Psoas muscle (tissue), 8 donors: ENCODE measurements around the gene KDM4C. TPM values are rescaled to one million over a fixed set of nuclear protein-coding genes. Genes with fewer than 3 reads are reported as not detected.

Experiments
- ATAC-seq, 4 donors: fragments of 200-7000 bp; cut with Tn5 transposase; one replicate each; pipeline ENCODE4 v1.9.1; 2020; ENCODE audit warnings: moderate library complexity in 3 of 4, mild to moderate bottlenecking in 2 of 4
- DNase-seq, 2 donors: peaks; one replicate each; pipeline ENCODE4 v3.0.0-alpha.2; 2020
- H3K27ac ChIP-seq: fragments of 200-600 bp; one replicate; pipeline ENCODE4 v1.8.0; 2022
- H3K27me3 ChIP-seq, 3 donors: fragments of 200-600 bp in 1 of 3; one replicate each; pipeline versions ENCODE4 v1.6.1 to v1.8.0; 2013 to 2022; ENCODE audit warnings: low read length in 2 of 3, mild to moderate bottlenecking in 2 of 3, moderate library complexity in 1 of 3; ENCODE audit not compliant: insufficient read depth in 3 of 3
- H3K36me3 ChIP-seq, 2 donors: fragments of 200-600 bp in 1 of 2; one replicate each; pipeline versions ENCODE4 v1.6.1 to v1.8.0; 2013 to 2022; ENCODE audit warnings: low read depth in 1 of 2, mild to moderate bottlenecking in 1 of 2, moderate library complexity in 1 of 2; ENCODE audit not compliant: insufficient read depth in 1 of 2
- H3K4me1 ChIP-seq: fragments of 200-600 bp; one replicate; pipeline ENCODE4 v1.8.0; 2022
- H3K4me3 ChIP-seq: fragments of 200-600 bp; one replicate; pipeline ENCODE4 v1.8.0; 2022; ENCODE audit warnings: mild to moderate bottlenecking
- H3K9me3 ChIP-seq: fragments of 200-600 bp; one replicate; pipeline ENCODE4 v1.8.0; 2022
- WGBS, 3 donors: extraction: QIAGEN DNeasy Blood & Tissue Kit; methylation state at CpG; one replicate each; pipeline versions ENCODE4 v1.1.6 to v1.1.7; 2013; 5-methylcytosine and 5-hydroxymethylcytosine counted together
- intact Hi-C, 2 donors: fragments of 100-400 bp; cut with DNase I; formaldehyde crosslinking; loops; one replicate each; pipeline versions ENCODE4 v1.11.0 to v1.14.2; 2022
- polyA plus RNA-seq, 3 donors: library from polyadenylated mRNA; stranded (reverse); fragments of 200-250 nt; gene quantifications; one replicate each; pipeline ENCODE4 v1.2.3, GENCODE V29; 2013
- total RNA-seq, 4 donors: library from RNA; stranded (reverse); fragmentation: NEBNext Ultra II Directional in 2 of 4; extraction: Animal tissue kit (Norgen Biotek cat#: 25700) in 2 of 4; gene quantifications; one replicate each; pipeline versions ENCODE4 v1.2.1 to v1.2.4, GENCODE V29; 2021 to 2023
- TF ChIP-seq, protein P1 (sequence below): fragments of 200-600 bp; IDR thresholded peaks from one replicate; pipeline ENCODE4 v1.8.0; 2022; ENCODE audit warnings: antibody characterized with exemption
- donor health status: healthy with polysubstance abuse.
- donor health status: DM: no; HTN: no; CAD: no; lungs with moderate emphysema.
- donor health status: Bipolar disorder and iron deficiency.
- donor health status: healthy.
- donor health status: DM: yes; HTN: yes; CAD: no.
- donor health status: DM: no; HTN: no; CAD: no.
- donor health status: DM: no; HTN: no; CAD: no.
- donor health status: DM: yes; HTN: yes; CAD: no.

Gene KDM4C
- total and polyA plus RNA-seq, 7 donors: 2.7 to 13.0 (median 10.1) TPM

- intact Hi-C loops: no loop called here
- Histone ChIP-seq H3K4me3 (no peak overlapping the region), H3K4me1 (no peaks in the 10 kb centered on the region), H3K27me3 (no peaks in the 10 kb centered on the region), H3K27ac (no peak overlapping the region), H3K36me3 (no peaks in the 10 kb centered on the region), H3K9me3 (no peaks in the 10 kb centered on the region)
- 60 to 83% (median 80%) methylated on average over 2 of the region's 2 CpGs for WGBS, 3 donors
- ATAC-seq (no peak), DNase-seq (no peak)
- TF ChIP-seq, protein P1, sequence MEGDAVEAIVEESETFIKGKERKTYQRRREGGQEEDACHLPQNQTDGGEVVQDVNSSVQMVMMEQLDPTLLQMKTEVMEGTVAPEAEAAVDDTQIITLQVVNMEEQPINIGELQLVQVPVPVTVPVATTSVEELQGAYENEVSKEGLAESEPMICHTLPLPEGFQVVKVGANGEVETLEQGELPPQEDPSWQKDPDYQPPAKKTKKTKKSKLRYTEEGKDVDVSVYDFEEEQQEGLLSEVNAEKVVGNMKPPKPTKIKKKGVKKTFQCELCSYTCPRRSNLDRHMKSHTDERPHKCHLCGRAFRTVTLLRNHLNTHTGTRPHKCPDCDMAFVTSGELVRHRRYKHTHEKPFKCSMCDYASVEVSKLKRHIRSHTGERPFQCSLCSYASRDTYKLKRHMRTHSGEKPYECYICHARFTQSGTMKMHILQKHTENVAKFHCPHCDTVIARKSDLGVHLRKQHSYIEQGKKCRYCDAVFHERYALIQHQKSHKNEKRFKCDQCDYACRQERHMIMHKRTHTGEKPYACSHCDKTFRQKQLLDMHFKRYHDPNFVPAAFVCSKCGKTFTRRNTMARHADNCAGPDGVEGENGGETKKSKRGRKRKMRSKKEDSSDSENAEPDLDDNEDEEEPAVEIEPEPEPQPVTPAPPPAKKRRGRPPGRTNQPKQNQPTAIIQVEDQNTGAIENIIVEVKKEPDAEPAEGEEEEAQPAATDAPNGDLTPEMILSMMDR: no peak
Measured at GRCh38 chr9:6904371-6904770, 146.6 kb downstream of the KDM4C start.

DNA sequence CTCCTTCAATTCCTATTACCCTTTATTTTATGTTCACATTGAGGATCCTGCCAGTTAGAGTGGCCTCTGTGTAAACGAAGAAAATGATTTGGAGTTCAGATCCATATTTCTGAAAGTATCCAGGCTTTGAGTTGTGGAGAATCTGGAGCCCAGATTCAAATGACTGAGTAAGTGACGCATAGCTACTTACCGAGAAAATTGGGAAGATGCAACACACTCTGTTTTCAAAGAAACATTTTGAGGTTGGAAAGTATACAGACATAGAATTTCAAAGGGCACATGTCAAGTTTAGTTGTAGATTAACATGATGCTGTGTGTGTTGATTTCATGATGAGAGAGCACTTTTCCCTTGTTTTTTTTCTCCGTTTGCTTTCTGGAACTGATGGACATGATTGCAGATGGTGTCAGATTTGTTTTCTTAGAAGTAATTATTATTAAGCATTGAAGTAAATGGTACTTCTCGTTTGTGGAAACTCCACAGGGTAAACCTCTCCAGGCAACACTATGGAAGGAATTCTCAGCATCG lies 148.1 kb downstream of the KDM4C start:
- ATAC-seq (no peak), DNase-seq (no peak)
- TF ChIP-seq, protein P1: no peak
- Histone ChIP-seq H3K4me1 (no peaks in the 10 kb centered on the region), H3K36me3 (no peaks in the 10 kb centered on the region), H3K4me3 (no peak overlapping the region), H3K27me3 (no peaks in the 10 kb centered on the region), H3K27ac (no peak overlapping the region), H3K9me3 (no peaks in the 10 kb centered on the region)
- intact Hi-C loops: no loop called here
- 84 to 91% (median 86%) methylated on average over 6 of the region's 6 CpGs for WGBS, 3 donors

DNA sequence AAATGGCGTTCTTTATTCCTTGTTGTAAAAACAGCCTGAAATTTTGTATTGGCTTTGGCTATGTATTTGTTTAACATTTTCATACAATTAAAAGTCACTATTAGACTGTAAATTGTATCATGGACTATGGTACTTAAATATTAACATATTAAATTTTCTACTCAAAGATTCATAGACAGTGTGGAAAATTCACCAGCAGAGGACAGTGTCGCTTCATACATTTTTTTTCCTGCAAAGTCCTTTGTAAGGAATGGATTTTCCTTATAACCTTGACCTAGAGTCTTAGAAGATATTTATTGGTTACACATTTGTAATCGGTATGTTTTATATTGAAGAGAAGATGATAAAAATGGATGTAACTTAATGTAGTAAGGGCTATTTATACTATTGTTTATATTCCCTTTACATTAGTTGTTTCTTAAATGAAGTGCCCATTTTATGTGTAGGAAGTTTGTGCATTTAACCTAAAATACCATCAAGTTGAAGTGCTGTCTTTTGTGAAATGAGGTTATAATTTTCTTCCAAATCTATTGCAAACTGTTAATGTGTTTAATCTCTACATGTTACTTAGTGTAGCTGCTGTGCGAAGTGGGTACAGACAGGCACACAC lies 150.1 kb downstream of the KDM4C start:
- no peak for DNase-seq
- Histone ChIP-seq H3K27ac (no peak overlapping the region), H3K36me3 (no peaks in the 10 kb centered on the region), H3K27me3 (no peaks in the 10 kb centered on the region), H3K4me1 (no peaks in the 10 kb centered on the region), H3K4me3 (no peak overlapping the region), H3K9me3 (no peaks in the 10 kb centered on the region)
- 84 to 87% (median 84%) methylated on average over 4 of the region's 4 CpGs for WGBS, 3 donors
- intact Hi-C loops: no loop called here
- TF ChIP-seq, protein P1: peak; percentile 58
- ATAC-seq: no peak

DNA sequence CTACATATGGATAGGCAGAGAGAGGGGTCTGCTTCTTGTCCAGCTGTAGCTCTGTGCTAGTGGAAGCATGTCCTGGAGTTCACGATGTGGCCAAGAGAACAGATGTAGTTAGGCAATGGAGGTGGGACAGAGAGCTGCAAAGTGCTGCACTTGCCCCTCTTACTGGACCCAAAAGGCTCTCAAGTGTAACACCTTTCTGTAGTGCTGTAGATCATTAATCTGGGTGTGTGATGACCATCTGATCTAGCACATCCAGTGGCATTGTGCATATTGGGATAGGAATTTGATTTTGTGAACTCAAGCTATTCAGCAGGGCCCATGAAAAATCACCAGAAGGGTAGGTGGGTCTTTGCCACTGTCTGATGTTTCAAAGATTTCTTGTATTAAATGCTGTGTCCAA lies 151.4 kb downstream of the KDM4C start:
- no peak overlapping the region for H3K27ac ChIP-seq
- no peaks in the 10 kb centered on the region for H3K36me3 ChIP-seq
- H3K9me3 ChIP-seq: no peaks in the 10 kb centered on the region
- 74 to 75% (median 74%) methylated on average over 1 of the region's 1 CpG for WGBS, 3 donors
- no peak for ATAC-seq
- H3K4me1 ChIP-seq: no peaks in the 10 kb centered on the region
- no peak for DNase-seq
- H3K4me3 ChIP-seq: no peak overlapping the region
- intact Hi-C loops: no loop called here
- TF ChIP-seq, protein P1: no peak
- H3K27me3 ChIP-seq: no peaks in the 10 kb centered on the region

- Histone ChIP-seq H3K9me3 (no peaks in the 10 kb centered on the region), H3K4me1 (no peaks in the 10 kb centered on the region), H3K27ac (no peak overlapping the region), H3K36me3 (no peaks in the 10 kb centered on the region), H3K4me3 (no peak overlapping the region), H3K27me3 (no peaks in the 10 kb centered on the region)
- no peak for DNase-seq
- TF ChIP-seq, protein P1: peak; percentile 28
- intact Hi-C loops: no loop called here
- no peak for ATAC-seq
- WGBS, 3 donors: 49 to 66% (median 50%) methylated on average over 2 of the region's 2 CpGs
Measured at GRCh38 chr9:6910032-6910431, 152.3 kb downstream of the KDM4C start.
